Natural killer cell treated with Interleukin-12 subunit alpha and Interleukin-12 subunit beta and Interleukin-15 and Interleukin-18, amount 100 ng/mL, for 72 hours (primary cell): Measurements from ENCODE around the gene WDR37. TPM values are rescaled to one million over a fixed set of nuclear protein-coding genes. Genes with fewer than 3 reads are reported as not detected.
A peak's percentile ranks its signal among the peaks of the same experiment; 100 is the strongest.

Experiments
- ATAC-seq, 2 donors: fragments of 150-1000 bp; cut with Tn5 transposase in 1 of 2; sonication (Bioruptor Pico), chemical (Tn5 transposase) in 1 of 2; 2 replicates each; pipeline ENCODE4 v1.10.0; 2021
- DNase-seq: peaks from one replicate; pipeline ENCODE4 v3.0.0; 2022; ENCODE audit warnings: low spot score
- H3K27ac Mint-ChIP-seq, 2 donors: 1 replicate in 1 of 2; 2 replicates in 1 of 2; pipeline ENCODE4 v1.8.0; 2022; ENCODE audit warnings: mixed read lengths in 2 of 2, mild to moderate bottlenecking in 1 of 2, moderate library complexity in 1 of 2
- H3K27me3 Mint-ChIP-seq, 2 donors: 1 replicate in 1 of 2; 2 replicates in 1 of 2; pipeline ENCODE4 v1.8.0; 2022; ENCODE audit warnings: mixed read lengths in 2 of 2
- H3K36me3 Mint-ChIP-seq: one replicate; pipeline ENCODE4 v1.8.0; 2022; ENCODE audit warnings: mixed read lengths
- H3K4me1 Mint-ChIP-seq, 2 donors: 1 replicate in 1 of 2; 2 replicates in 1 of 2; pipeline ENCODE4 v1.8.0; 2022; ENCODE audit warnings: low read depth in 2 of 2, mixed read lengths in 2 of 2, mild to moderate bottlenecking in 1 of 2
- H3K4me3 Mint-ChIP-seq: one replicate; pipeline ENCODE4 v1.8.0; 2022; ENCODE audit warnings: mixed read lengths
- H3K9me3 Mint-ChIP-seq: 2 replicates; pipeline ENCODE4 v1.8.0; 2022; ENCODE audit warnings: mixed read lengths
- total RNA-seq, 2 donors: library from RNA; stranded (reverse); gene quantifications; one replicate each; pipeline ENCODE4 v1.2.3, GENCODE V29; 2022

Gene WDR37
- total RNA-seq, 2 donors from 2014 or later = 31.8 to 37.6 TPM

DNA sequence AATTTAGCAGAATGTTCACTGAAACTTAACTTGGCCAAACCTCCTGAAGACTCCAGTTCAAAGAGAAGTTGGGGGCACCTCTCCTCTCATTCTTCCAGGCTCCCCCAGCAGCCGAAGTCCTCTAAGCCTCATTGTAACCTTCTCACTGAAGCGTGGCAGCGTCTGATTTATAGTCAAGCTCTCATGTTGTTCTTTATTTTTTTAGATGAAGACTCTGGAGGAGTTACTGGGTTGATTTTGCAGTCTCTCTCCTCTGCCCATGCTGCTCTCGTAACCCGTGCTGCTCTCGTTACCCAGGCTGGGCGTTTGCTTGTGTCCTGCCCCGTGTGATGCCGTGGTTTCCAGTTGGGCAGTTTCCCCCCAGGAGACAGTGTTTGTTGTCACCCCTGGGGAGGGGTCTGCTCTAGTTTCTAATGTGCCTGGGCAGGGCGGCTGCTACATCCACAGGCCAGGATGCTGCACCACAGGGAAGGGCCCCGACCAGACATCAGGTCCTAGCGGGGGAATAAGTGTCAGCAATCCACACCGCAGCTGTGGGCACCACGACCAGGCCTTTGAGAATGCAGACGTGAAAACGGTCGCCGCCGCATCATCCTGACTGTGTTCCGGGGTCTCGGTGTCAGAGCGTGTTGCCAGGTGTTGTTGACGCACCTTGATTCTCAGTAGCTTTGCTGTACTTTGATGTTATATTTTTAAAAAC, 65.2 kb downstream of the WDR37 start:
- Mint-ChIP-seq H3K4me1 (peaks cover 31 to 35% of the 10 kb centered on the region in 2 donors), H3K27ac (no peak overlapping the region), H3K27me3 (no peaks in the 10 kb centered on the region), H3K4me3 (no peak overlapping the region), H3K36me3 (peaks cover 26% of the 10 kb centered on the region), H3K9me3 (no peaks in the 10 kb centered on the region)
- ATAC-seq (no peak), DNase-seq (no peak)

- DNase-seq (no peak), ATAC-seq (no peak)
- Mint-ChIP-seq H3K36me3 (peaks cover 30% of the 10 kb centered on the region), H3K9me3 (no peaks in the 10 kb centered on the region), H3K4me3 (peak overlapping the region; percentile 22), H3K4me1 (peaks cover 29 to 31% of the 10 kb centered on the region in 2 donors), H3K27ac (peak overlapping the region; percentile 56 to 82), H3K27me3 (no peaks in the 10 kb centered on the region)
Observed at GRCh38 chr10:1122349-1122748, 66.2 kb downstream of the WDR37 start.

- ATAC-seq = peak; percentile 62 to 79
- H3K4me1 Mint-ChIP-seq = peaks cover 29 to 31% of the 10 kb centered on the region in 2 donors
- H3K27me3 Mint-ChIP-seq = no peaks in the 10 kb centered on the region
- no peak for DNase-seq
- peaks cover 30% of the 10 kb centered on the region for H3K36me3 Mint-ChIP-seq
- H3K27ac Mint-ChIP-seq = peak overlapping the region; percentile 56 to 82
- peak overlapping the region; percentile 28 for H3K4me3 Mint-ChIP-seq
- H3K9me3 Mint-ChIP-seq = no peaks in the 10 kb centered on the region
Observed at GRCh38 chr10:1123198-1123597, 67.0 kb downstream of the WDR37 start.

GRCh38 chr10:1123972-1124371, 67.8 kb downstream of the WDR37 start:
- peak overlapping the region; percentile 56 to 82 for H3K27ac Mint-ChIP-seq
- H3K9me3 Mint-ChIP-seq = no peaks in the 10 kb centered on the region
- H3K4me3 Mint-ChIP-seq = peak overlapping the region; percentile 15
- peaks cover 26 to 31% of the 10 kb centered on the region in 2 donors for H3K4me1 Mint-ChIP-seq
- H3K36me3 Mint-ChIP-seq = peaks cover 30% of the 10 kb centered on the region
- no peak for DNase-seq
- ATAC-seq = no peak
- no peaks in the 10 kb centered on the region for H3K27me3 Mint-ChIP-seq

DNA sequence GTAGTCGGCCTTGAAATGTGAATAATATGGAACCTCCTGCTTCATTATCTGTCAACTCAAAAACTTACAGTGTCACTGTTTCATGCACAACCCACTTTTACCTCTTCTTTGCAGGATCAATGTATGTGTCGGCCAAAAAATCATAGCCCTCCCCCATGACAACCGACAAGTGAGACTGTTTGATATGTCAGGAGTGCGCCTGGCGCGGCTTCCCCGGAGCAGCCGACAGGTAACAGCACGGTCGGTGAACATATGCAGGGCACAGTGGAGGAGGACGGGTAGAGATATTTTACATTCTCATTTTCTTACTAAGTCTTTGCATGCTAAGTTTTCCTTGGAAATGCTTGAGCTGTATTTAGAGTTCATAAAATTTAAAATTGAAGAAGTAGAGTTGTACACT, 68.6 kb downstream of the WDR37 start:
- H3K9me3 Mint-ChIP-seq = no peaks in the 10 kb centered on the region
- peaks cover 36% of the 10 kb centered on the region for H3K36me3 Mint-ChIP-seq
- peaks cover 24 to 31% of the 10 kb centered on the region in 2 donors for H3K4me1 Mint-ChIP-seq
- H3K4me3 Mint-ChIP-seq = no peak overlapping the region
- H3K27me3 Mint-ChIP-seq = no peaks in the 10 kb centered on the region
- ATAC-seq = no peak
- peak overlapping the region in 1 of 2 donors; percentile 56 for H3K27ac Mint-ChIP-seq
- DNase-seq = no peak

DNA sequence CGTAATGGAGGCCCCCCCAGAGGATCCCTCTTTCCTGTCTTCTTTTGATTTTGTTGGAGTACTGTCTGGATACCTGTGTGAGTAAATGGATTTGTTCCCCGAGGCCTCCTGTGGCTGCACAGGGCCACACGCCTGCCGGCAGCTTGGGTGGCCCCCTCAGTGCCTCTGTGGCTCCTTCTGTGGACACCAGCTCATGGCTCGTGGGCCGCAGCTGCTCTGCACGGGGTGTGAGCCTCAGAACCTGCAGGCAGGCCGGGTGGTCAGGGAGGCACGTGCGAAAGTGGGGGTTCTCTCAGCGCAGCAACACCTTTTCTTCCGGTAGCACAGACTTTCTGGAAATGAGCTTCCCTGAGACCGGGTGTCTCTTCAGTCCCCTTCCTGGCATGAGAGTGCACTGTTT, 70.3 kb downstream of the WDR37 start:
- no peak overlapping the region for H3K4me3 Mint-ChIP-seq
- DNase-seq = no peak
- no peaks in the 10 kb centered on the region for H3K27me3 Mint-ChIP-seq
- H3K27ac Mint-ChIP-seq = no peak overlapping the region
- no peak for ATAC-seq
- peaks cover 39% of the 10 kb centered on the region for H3K36me3 Mint-ChIP-seq
- H3K4me1 Mint-ChIP-seq = peaks cover 21 to 31% of the 10 kb centered on the region in 2 donors
- no peaks in the 10 kb centered on the region for H3K9me3 Mint-ChIP-seq

DNA sequence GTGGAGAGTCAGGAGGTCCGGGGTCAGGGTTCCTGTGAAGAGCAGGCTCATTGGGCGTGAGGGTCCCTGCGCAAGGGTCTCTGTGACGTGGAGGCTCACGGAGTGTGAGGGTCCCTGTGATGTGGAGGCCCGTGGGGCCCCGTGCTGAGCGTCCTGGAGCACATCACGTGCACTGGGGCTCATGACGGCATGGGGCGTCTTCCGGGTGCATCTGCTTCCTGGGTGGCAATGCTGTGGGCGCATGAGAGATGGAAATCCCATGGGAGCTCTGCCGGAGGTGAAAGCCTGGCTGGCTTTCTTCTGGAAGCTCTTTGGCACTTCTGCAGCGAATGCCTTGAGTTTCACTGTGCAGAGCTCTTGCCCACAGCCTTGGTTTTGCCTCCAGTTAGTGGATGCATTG, 71.4 kb downstream of the WDR37 start:
- H3K4me3 Mint-ChIP-seq = no peak overlapping the region
- H3K36me3 Mint-ChIP-seq = peaks cover 39% of the 10 kb centered on the region
- H3K4me1 Mint-ChIP-seq = peaks cover 22 to 26% of the 10 kb centered on the region in 2 donors
- ATAC-seq = no peak
- no peak overlapping the region for H3K27ac Mint-ChIP-seq
- no peak for DNase-seq
- no peaks in the 10 kb centered on the region for H3K27me3 Mint-ChIP-seq
- H3K9me3 Mint-ChIP-seq = no peaks in the 10 kb centered on the region

- ATAC-seq = no peak
- peaks cover 39% of the 10 kb centered on the region for H3K36me3 Mint-ChIP-seq
Observed at GRCh38 chr10:1128115-1128514, 71.9 kb downstream of the WDR37 start.

GRCh38 chr10:1128649-1129048, 72.5 kb downstream of the WDR37 start:
- Mint-ChIP-seq H3K36me3 (peaks cover 34% of the 10 kb centered on the region), H3K9me3 (no peaks in the 10 kb centered on the region), H3K27me3 (no peaks in the 10 kb centered on the region), H3K4me1 (peaks cover 16 to 25% of the 10 kb centered on the region in 2 donors), H3K27ac (no peak overlapping the region), H3K4me3 (no peak overlapping the region)
- no peak for DNase-seq
- no peak for ATAC-seq

More at GRCh38 chr10:1128115-1128514, 71.9 kb downstream of the WDR37 start:
- Mint-ChIP-seq H3K4me3 (no peak overlapping the region), H3K9me3 (no peaks in the 10 kb centered on the region), H3K4me1 (peaks cover 17 to 26% of the 10 kb centered on the region in 2 donors), H3K27ac (no peak overlapping the region), H3K27me3 (no peaks in the 10 kb centered on the region)
- DNase-seq = no peak

DNA sequence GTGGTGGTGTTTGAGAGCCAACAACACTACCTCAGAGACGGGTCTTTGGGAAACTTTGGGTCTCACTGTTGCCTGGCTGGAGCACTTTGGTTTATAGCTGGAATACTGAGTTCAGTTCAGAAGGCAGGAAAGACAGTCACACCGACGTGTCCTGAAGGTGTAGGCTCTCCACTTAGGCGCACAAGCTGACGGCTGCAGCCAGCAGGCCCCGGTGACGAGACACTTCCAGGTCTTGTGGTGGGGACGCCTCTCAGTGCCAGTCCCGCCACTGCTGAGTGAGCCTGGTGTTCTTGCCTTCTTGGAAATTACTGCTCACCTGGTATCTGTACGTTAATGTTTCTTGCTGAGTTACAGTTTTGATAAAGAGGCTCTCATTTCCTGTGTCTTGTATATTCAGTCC, 74.0 kb downstream of the WDR37 start:
- Mint-ChIP-seq H3K4me3 (no peak overlapping the region), H3K36me3 (peaks cover 21% of the 10 kb centered on the region), H3K4me1 (peaks cover 7 to 27% of the 10 kb centered on the region in 2 donors), H3K27me3 (no peaks in the 10 kb centered on the region), H3K27ac (no peak overlapping the region), H3K9me3 (no peaks in the 10 kb centered on the region)
- DNase-seq = no peak
- no peak for ATAC-seq

DNA sequence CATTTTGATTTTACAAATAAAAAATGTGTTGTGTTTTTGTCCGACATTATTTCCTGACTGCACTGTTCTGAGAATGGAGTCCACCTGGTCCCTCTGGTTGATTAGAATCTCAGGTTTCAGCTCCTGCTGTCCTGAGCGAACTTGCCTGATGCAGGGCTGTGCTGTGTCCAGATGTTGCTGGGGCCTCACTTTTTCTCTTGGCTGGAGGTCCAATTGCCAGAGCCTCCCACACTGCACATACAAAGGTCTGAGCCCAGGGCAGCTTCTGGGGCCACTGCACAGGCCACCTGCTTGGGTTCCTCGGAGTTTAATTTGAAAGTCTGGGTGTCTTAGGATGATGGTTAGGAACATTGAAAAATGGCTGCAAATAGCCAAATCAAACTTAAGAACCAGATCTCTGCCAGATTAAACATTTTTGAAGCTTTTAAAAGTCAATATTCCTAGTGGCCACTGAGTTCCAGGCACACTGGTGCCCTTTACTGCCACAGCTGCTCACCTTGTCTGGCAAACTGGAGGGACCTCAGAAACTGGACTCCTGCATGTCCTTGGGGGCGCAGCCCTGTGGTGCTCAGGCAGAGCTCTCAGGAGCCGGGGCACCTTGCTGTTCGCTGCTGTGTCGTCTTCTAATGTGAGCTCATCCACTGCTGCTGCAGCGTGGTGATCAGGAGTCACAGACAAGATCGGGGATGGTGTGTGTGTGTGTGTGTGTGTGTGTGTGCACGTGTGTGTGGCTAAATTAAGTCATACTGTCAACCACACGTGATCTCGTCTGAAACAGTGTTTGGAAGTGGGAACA, 75.0 kb downstream of the WDR37 start:
- Mint-ChIP-seq H3K4me3 (no peak overlapping the region), H3K27ac (no peak overlapping the region), H3K4me1 (peaks cover 7 to 30% of the 10 kb centered on the region in 2 donors), H3K27me3 (no peaks in the 10 kb centered on the region), H3K36me3 (peaks cover 21% of the 10 kb centered on the region), H3K9me3 (no peaks in the 10 kb centered on the region)
- ATAC-seq (no peak), DNase-seq (no peak)

DNA sequence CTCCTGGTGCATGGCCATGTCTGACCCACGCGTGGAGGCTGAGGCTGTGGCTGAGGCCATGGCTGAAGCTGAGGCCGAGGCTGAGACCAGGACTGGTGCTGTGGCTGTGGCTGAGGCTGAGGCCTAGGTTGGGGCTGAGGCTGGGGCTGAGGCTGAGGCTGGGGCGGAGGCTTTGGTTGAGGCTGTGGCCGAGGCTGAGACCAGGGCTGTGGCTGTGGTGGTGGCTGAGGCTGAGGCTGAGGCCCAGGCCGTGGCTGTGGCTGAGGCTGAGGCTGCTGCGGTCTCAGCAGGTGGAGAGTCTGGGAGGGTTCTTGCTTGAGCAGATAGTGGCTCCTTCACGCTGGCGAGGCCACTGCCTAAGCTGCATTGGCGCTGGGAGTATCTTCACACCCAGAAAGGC, 76.4 kb downstream of the WDR37 start:
- ATAC-seq = peak; percentile 73

DNA sequence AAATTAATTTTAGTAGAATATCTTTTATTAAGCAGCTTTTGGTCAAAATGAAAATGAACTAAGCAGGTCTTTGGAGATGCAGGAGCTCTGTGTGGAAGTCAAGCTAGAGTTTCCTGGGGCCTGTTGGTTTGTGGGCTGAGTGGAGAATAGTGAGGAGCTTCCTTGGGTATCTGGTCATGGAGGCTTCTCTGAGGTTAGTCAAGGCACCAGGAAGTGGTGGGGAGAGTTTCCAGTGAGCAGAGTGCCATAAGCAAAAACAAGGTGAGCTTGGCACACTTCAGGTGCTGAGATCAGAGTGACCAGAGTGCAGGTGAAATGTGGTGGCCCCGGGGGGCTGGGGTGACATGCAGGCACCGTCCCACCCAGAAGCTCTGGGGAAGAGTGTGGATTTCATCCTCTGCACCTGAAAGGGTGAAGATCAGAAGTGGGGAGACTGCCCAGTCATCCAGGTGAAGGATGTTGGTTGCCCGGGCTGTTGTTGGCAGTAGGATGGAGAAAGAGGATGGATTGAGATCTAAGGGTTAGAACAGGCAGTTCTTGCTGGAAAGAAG, 77.4 kb downstream of the WDR37 start:
- Mint-ChIP-seq H3K27me3 (peaks cover 0 to 3% of the 10 kb centered on the region in 2 donors), H3K4me3 (no peak overlapping the region), H3K36me3 (peaks cover 19% of the 10 kb centered on the region), H3K9me3 (peaks cover 5% of the 10 kb centered on the region), H3K4me1 (peaks cover 7 to 27% of the 10 kb centered on the region in 2 donors), H3K27ac (peak overlapping the region; percentile 9 to 30)
- ATAC-seq = no peak
- DNase-seq = no peak

More for the DNA sequence above, 76.4 kb downstream of the WDR37 start:
- Mint-ChIP-seq H3K36me3 (peaks cover 15% of the 10 kb centered on the region), H3K27ac (no peak overlapping the region), H3K9me3 (no peaks in the 10 kb centered on the region), H3K27me3 (no peaks in the 10 kb centered on the region), H3K4me1 (peaks cover 7 to 27% of the 10 kb centered on the region in 2 donors), H3K4me3 (no peak overlapping the region)
- no peak for DNase-seq

DNA sequence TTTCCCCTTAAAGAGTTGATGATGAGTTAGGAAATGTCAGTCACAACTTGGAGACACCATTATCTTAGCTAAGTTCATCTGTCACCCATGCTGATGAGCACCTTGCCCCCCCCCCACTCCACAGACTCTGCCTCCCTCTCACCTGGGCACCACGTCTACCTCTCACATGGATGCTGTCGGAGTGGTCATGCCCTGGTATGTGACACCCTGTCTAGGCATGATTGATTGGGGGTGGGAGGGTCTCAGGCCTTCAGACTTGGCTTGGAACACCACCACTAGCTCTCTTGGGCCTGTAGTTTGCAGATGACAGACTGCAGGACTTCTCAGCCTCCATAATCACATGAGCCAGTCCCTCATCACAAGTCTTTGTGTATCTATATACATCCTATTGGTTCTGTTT, 78.0 kb downstream of the WDR37 start:
- peaks cover 3 to 7% of the 10 kb centered on the region in 2 donors for H3K27me3 Mint-ChIP-seq
- H3K36me3 Mint-ChIP-seq = peaks cover 18% of the 10 kb centered on the region
- DNase-seq (no peak), ATAC-seq (no peak)
- H3K27ac Mint-ChIP-seq = peak overlapping the region in 1 of 2 donors; percentile 9
- H3K9me3 Mint-ChIP-seq = peaks cover 11% of the 10 kb centered on the region
- peaks cover 7 to 27% of the 10 kb centered on the region in 2 donors for H3K4me1 Mint-ChIP-seq
- no peak overlapping the region for H3K4me3 Mint-ChIP-seq
